ENCODE results near the gene RAB39A. TPM values are rescaled to one million over a fixed set of nuclear protein-coding genes. Genes with fewer than 3 reads are reported as not detected.

The RAB39A gene
- total RNA-seq, 2 experiments from 2014 or later: not detected

- no peak overlapping the region for H3K27ac Mint-ChIP-seq
- H3K36me3 Mint-ChIP-seq (ENCODE audit: low read depth): no peaks in the 10 kb centered on the region
- H3K4me1 Mint-ChIP-seq (ENCODE audit: low read depth): no peaks in the 10 kb centered on the region
- H3K4me3 Mint-ChIP-seq: no peak overlapping the region
- H3K9me3 Mint-ChIP-seq: no peaks in the 10 kb centered on the region
- ChIA-PET CTCF (interaction anchor here (0.8 to 4.2 kb wide), 9 partner anchors 9 to 854 kb away, joined by 3 to 26 read pairs (median 3); partner anchors contain the start of gene CUL5), POLR2A (no interaction called here)
- peaks cover 1% of the 10 kb centered on the region for H3K27me3 Mint-ChIP-seq
- DNase-seq (peak; percentile 56), ATAC-seq (peak; percentile 99)
- intact Hi-C loops (cut with micrococcal nuclease): no loop called here
- peak; percentile 65 for TF ChIP-seq CTCF (IDR thresholded peaks at IDR 0.05)
Observed at GRCh38 chr11:107999759-108000455, 71.7 kb downstream of the RAB39A start.

DNA sequence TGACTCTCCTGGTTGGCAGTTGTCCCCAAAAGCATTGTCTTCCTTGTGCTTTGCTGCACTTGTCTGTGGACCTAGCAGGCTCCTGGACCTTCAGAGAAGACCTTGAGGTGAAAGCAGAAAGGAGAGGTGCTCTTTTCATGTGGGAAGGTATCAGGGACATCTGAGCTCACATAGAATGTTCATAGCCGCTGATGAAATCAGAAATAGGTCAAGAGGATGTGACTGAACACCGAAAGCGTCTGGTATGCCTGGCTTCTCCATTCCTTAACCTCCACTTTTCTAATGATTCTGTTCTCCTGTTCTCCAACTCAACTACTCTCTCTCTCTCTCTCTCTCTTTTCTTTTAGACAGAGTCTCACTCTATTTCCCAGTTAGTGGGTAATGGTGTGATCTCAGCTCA lies 74.2 kb downstream of the RAB39A start:
- CTCF ChIA-PET: no interaction called here
- peaks cover 1% of the 10 kb centered on the region for H3K27me3 Mint-ChIP-seq
- ATAC-seq (no peak), DNase-seq (no peak)
- POLR2A ChIA-PET: no interaction called here
- H3K36me3 Mint-ChIP-seq (ENCODE audit: low read depth): no peaks in the 10 kb centered on the region
- H3K27ac Mint-ChIP-seq: no peak overlapping the region
- H3K4me1 Mint-ChIP-seq (ENCODE audit: low read depth): no peaks in the 10 kb centered on the region
- intact Hi-C loops (cut with micrococcal nuclease): no loop called here
- no peak for TF ChIP-seq CTCF (IDR thresholded peaks at IDR 0.05)
- no peaks in the 10 kb centered on the region for H3K9me3 Mint-ChIP-seq
- no peak overlapping the region for H3K4me3 Mint-ChIP-seq

- Mint-ChIP-seq H3K27me3 (peaks cover 1% of the 10 kb centered on the region), H3K4me1 (ENCODE audit: low read depth) (peaks cover 3% of the 10 kb centered on the region), H3K36me3 (ENCODE audit: low read depth) (no peaks in the 10 kb centered on the region), H3K27ac (no peak overlapping the region), H3K4me3 (no peak overlapping the region), H3K9me3 (no peaks in the 10 kb centered on the region)
- no peak for TF ChIP-seq CTCF (IDR thresholded peaks at IDR 0.05)
- DNase-seq (no peak), ATAC-seq (no peak)
- intact Hi-C loops (cut with micrococcal nuclease): no loop called here
- ChIA-PET POLR2A (no interaction called here), CTCF (no interaction called here)
Observed at GRCh38 chr11:108003623-108004022, 75.4 kb downstream of the RAB39A start.

- no peak overlapping the region for H3K27ac Mint-ChIP-seq
- intact Hi-C loops (cut with micrococcal nuclease): loop anchor here (5.0 kb wide), 1 partner anchor 654 kb away; no protein-coding TSS in a partner anchor
- TF ChIP-seq CTCF (IDR thresholded peaks at IDR 0.05): no peak
- H3K4me3 Mint-ChIP-seq: peak overlapping the region; percentile 98
- CTCF ChIA-PET: interaction anchor here (1.3 to 2.0 kb wide), 3 partner anchors 19 to 72 kb away, joined by 3 to 11 read pairs (median 9); no protein-coding TSS in a partner anchor
- no peak for DNase-seq
- peaks cover 13% of the 10 kb centered on the region for H3K36me3 Mint-ChIP-seq (ENCODE audit: low read depth)
- H3K27me3 Mint-ChIP-seq: no peaks in the 10 kb centered on the region
- peaks cover 16% of the 10 kb centered on the region for H3K4me1 Mint-ChIP-seq (ENCODE audit: low read depth)
- no peaks in the 10 kb centered on the region for H3K9me3 Mint-ChIP-seq
- POLR2A ChIA-PET: interaction anchor here (0.6 to 0.7 kb wide), 3 partner anchors 18 to 321 kb away, joined by 3 read pairs; no protein-coding TSS in a partner anchor
- no peak for ATAC-seq
Observed at GRCh38 chr11:108007819-108008218, 79.6 kb downstream of the RAB39A start.
